GM12874 (cell line): ENCODE measurements around the gene UCP3.

Experiments
- CTCF ChIP-seq: IDR thresholded peaks from 2 replicates; pipeline ENCODE4 v1.5.1; 2011; ENCODE audit warnings: low read depth, mild to moderate bottlenecking, control low read depth, low read length, moderate library complexity; ENCODE audit not compliant: insufficient read depth

The UCP3 gene

GRCh38 chr11:73978576-73979086, 30.3 kb downstream of the UCP3 start:
- TF ChIP-seq CTCF: no peak

- TF ChIP-seq CTCF: no peak
Observed at GRCh38 chr11:73977856-73978519, 30.9 kb downstream of the UCP3 start.

GRCh38 chr11:73976451-73977151, 32.3 kb downstream of the UCP3 start:
- TF ChIP-seq CTCF: no peak

GRCh38 chr11:73975479-73975757, 33.5 kb downstream of the UCP3 start:
- no peak for TF ChIP-seq CTCF

GRCh38 chr11:73974604-73975478, 34.0 kb downstream of the UCP3 start:
- no peak for TF ChIP-seq CTCF

- TF ChIP-seq CTCF: no peak
Observed at GRCh38 chr11:73972620-73973449, 36.0 kb downstream of the UCP3 start.
